ENCODE measurements around the gene DSC1. TPM values are rescaled to one million over a fixed set of nuclear protein-coding genes. Genes with fewer than 3 reads are reported as not detected.

The DSC1 gene
- total RNA-seq, 4 donors from 2014 or later, result not detected

GRCh38 chr18:31203096-31203793 lies 40.6 kb upstream of the DSC1 start:
- Histone ChIP-seq H3K27me3 (no peaks in the 10 kb centered on the region), H3K9me3 (no peaks in the 10 kb centered on the region), H3K4me3 (no peak overlapping the region), H3K4me1 (no peaks in the 10 kb centered on the region), H3K27ac (no peak overlapping the region), H3K36me3 (no peaks in the 10 kb centered on the region)
- DNase-seq, result no peak
- intact Hi-C loops (cut with DNase I; ENCODE audit: low total_unique reads), result no loop called here
- no peak for TF ChIP-seq CTCF (IDR thresholded peaks at IDR 0.05)
- TF ChIP-seq POLR2A (IDR thresholded peaks at IDR 0.05), result no peak

GRCh38 chr18:31199190-31199769 lies 36.6 kb upstream of the DSC1 start:
- Histone ChIP-seq H3K4me3 (no peak overlapping the region), H3K9me3 (no peaks in the 10 kb centered on the region), H3K4me1 (no peaks in the 10 kb centered on the region), H3K36me3 (no peaks in the 10 kb centered on the region), H3K27ac (no peak overlapping the region), H3K27me3 (no peaks in the 10 kb centered on the region)
- intact Hi-C loops (cut with DNase I; ENCODE audit: low total_unique reads), result no loop called here
- DNase-seq, result no peak
- TF ChIP-seq POLR2A (IDR thresholded peaks at IDR 0.05) (no peak), CTCF (IDR thresholded peaks at IDR 0.05) (no peak)

GRCh38 chr18:31197676-31198075 lies 35.0 kb upstream of the DSC1 start:
- DNase-seq, result no peak
- no peaks in the 10 kb centered on the region for H3K36me3 ChIP-seq
- H3K4me1 ChIP-seq, result no peaks in the 10 kb centered on the region
- no peak overlapping the region for H3K4me3 ChIP-seq
- no peak overlapping the region for H3K27ac ChIP-seq
- H3K9me3 ChIP-seq, result no peaks in the 10 kb centered on the region
- H3K27me3 ChIP-seq, result no peaks in the 10 kb centered on the region
- intact Hi-C loops (cut with DNase I; ENCODE audit: low total_unique reads), result no loop called here
- TF ChIP-seq CTCF (IDR thresholded peaks at IDR 0.05) (no peak), POLR2A (IDR thresholded peaks at IDR 0.05) (no peak)

- Histone ChIP-seq H3K9me3 (no peaks in the 10 kb centered on the region), H3K36me3 (no peaks in the 10 kb centered on the region), H3K4me1 (no peaks in the 10 kb centered on the region), H3K27ac (no peak overlapping the region), H3K27me3 (no peaks in the 10 kb centered on the region), H3K4me3 (no peak overlapping the region)
- TF ChIP-seq POLR2A (IDR thresholded peaks at IDR 0.05) (no peak), CTCF (IDR thresholded peaks at IDR 0.05) (no peak)
- DNase-seq, result no peak
- intact Hi-C loops (cut with DNase I; ENCODE audit: low total_unique reads), result no loop called here
Measured at GRCh38 chr18:31195063-31195462, 32.4 kb upstream of the DSC1 start.

- DNase-seq, result no peak
- H3K27ac ChIP-seq, result no peak overlapping the region
- no peaks in the 10 kb centered on the region for H3K36me3 ChIP-seq
- no peaks in the 10 kb centered on the region for H3K9me3 ChIP-seq
- no peak overlapping the region for H3K4me3 ChIP-seq
- no peak for TF ChIP-seq CTCF (IDR thresholded peaks at IDR 0.05)
- TF ChIP-seq POLR2A (IDR thresholded peaks at IDR 0.05), result no peak
- no peaks in the 10 kb centered on the region for H3K27me3 ChIP-seq
- no peaks in the 10 kb centered on the region for H3K4me1 ChIP-seq
- intact Hi-C loops (cut with DNase I; ENCODE audit: low total_unique reads), result no loop called here
Measured at GRCh38 chr18:31192086-31192776, 29.6 kb upstream of the DSC1 start.
